HG02678 (cell line): Measurements from ENCODE around the gene GIGYF2.
"Not testable (repeated sequence)": the region's sequence is repeated elsewhere in the genome, so short reads cannot be mapped to it uniquely, and the experiment has no call there.

Source experiments
- ATAC-seq: cut with Tn5 transposase; IDR thresholded peaks from one replicate; pipeline ENCODE4 v1.9.1; 2021; ENCODE audit warnings: mild to moderate bottlenecking, moderate library complexity; ENCODE audit not compliant: unreplicated experiment

GIGYF2 gene, protein sequence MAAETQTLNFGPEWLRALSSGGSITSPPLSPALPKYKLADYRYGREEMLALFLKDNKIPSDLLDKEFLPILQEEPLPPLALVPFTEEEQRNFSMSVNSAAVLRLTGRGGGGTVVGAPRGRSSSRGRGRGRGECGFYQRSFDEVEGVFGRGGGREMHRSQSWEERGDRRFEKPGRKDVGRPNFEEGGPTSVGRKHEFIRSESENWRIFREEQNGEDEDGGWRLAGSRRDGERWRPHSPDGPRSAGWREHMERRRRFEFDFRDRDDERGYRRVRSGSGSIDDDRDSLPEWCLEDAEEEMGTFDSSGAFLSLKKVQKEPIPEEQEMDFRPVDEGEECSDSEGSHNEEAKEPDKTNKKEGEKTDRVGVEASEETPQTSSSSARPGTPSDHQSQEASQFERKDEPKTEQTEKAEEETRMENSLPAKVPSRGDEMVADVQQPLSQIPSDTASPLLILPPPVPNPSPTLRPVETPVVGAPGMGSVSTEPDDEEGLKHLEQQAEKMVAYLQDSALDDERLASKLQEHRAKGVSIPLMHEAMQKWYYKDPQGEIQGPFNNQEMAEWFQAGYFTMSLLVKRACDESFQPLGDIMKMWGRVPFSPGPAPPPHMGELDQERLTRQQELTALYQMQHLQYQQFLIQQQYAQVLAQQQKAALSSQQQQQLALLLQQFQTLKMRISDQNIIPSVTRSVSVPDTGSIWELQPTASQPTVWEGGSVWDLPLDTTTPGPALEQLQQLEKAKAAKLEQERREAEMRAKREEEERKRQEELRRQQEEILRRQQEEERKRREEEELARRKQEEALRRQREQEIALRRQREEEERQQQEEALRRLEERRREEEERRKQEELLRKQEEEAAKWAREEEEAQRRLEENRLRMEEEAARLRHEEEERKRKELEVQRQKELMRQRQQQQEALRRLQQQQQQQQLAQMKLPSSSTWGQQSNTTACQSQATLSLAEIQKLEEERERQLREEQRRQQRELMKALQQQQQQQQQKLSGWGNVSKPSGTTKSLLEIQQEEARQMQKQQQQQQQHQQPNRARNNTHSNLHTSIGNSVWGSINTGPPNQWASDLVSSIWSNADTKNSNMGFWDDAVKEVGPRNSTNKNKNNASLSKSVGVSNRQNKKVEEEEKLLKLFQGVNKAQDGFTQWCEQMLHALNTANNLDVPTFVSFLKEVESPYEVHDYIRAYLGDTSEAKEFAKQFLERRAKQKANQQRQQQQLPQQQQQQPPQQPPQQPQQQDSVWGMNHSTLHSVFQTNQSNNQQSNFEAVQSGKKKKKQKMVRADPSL (N-terminal part only)

DNA sequence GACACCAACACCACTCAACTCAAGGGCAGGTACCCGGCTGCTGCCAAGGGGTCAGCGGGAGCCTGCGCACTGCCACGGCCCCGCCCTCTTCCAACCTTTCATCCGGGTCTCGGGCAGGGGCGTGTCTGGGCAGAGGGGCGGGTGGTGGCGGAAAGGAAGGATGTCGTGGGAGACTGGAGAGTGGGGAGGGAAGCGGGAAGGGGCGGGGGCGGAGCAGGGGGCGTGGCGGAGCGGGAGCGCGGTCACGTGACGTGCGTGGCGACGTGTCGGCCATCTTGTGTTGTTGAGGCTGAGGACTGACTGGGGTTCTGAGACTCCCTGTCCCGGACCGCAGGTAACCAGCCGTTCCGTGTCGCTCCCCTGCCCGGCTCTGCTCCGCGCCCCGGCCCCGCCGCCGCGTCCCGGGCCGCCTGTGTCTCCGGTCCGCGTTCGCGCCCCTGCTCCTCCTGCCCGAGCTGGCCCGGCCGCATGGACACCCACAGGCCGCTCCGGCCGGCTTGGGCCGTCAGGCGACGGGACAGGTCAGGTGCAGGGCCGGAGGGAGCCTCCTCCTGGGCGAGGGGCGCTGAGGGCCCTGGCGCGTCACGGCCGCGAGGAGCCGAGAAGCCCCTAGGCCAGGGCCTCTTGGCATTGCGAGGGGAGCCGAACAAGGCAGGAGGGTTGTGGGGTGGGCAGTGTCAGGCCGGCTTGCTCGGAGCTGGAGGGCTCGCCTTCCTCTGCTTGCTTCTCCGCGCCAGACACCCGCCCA is at the start of gene GIGYF2:
Gene GIGYF2, plus strand, starts transcription at position 273 of the 748 bp plus-strand sequence. CDS start 37,867 bp downstream, outside the sequence.
- ATAC-seq: peak; percentile 81

DNA sequence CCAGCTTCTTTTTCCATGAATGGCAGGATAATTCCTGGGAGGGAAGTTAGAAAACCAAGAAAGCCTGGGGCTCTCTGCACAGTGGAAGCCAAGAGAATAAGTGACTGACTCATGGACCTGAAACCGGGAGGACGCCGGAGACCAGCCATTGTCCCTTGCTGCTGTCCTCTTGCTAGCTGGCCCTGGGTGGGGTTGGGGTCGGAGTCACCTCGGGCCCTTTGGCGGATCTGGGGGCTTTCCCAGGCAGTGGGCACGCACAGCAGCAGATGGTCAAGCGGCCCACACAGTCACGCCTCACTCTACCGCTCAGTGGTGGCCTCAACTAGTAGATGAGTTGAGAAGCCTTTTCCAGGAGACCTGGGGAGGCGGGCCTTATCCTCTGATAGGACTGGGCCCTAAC is 48.1 kb upstream of the GIGYF2 start:
- ATAC-seq: no peak

DNA sequence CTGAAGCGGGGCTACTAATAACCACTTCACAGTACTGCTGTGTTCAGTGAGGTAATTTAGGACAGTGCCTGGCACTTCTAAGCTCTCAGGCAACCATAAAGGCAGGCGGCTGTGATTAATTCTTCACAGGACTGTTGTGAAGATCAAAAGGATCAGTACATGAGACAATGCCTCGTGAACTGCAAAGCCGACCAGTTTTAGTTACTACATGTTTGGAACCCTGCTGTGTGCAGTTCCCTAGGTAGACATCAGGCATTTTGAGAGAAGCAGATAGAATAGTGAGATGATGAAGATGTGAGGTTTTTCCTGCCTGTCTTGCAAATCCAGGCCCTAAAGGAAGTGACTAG is 44.7 kb upstream of the GIGYF2 start:
- no peak for ATAC-seq

DNA sequence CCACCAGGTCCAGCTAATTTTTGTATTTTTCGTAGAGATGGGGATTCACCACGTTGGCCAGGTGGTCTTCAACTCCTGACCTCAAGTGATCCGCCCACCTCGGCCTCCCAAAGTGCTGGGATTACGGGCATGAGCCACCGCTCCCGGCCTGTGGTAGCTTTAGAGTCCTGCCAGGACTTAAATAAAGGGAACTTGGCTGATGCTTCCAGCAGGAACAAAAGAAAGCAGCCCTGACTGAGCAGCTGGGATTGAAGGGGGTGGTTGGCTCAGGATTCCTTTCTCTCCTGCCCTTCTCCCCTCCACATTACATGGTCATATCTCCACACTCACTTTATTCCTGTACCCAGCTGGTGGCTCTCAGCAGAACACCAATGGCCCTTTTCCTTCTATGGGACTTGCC is 43.7 kb upstream of the GIGYF2 start:
- no peak for ATAC-seq

DNA sequence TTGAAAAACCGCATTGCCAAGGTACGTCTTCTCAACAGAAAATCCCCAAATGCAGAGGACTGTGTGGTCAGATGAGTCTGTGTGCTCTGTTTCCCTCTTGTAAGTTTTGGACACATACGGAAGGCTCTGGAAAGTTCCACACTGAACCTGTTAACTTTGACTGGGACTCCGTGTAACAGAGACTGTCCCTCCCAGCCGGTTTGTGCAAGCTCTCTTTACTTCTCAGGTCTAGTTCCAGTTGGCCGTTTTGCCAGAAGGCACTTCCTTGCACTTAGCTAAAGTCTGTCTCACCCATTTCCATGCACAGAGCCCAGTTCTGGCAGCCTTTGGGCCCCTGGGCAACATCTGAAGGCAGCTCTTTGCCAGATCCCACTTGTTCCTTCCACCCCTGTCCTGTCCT is 41.7 kb upstream of the GIGYF2 start:
- ATAC-seq: no peak

DNA sequence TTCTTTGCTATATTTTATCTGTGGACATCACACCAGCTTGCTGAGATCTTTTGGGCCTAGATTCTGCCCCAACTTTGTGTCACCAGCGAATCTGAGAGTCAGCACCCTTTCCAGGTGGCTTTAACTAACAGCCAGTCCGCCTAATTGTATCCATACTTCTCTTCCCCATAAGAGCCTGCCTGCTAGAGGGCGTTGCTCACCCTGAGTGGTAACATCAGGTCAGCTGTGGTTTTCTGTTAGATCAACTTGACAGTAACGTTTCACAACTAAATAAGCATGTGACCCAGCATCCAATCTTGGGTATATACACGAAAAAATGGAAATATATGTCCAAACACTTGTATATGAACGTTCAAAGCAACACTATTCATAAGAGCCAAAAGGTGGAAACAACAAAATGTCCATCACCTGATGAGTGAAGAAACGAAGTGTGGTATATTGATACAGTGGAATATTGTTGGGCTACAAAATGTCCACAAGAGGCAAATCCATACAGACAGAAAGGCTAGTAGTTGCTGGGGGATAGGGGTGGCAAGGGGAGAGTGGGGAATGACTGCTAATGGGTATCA is 38.8 kb upstream of the GIGYF2 start:
- ATAC-seq: no peak

DNA sequence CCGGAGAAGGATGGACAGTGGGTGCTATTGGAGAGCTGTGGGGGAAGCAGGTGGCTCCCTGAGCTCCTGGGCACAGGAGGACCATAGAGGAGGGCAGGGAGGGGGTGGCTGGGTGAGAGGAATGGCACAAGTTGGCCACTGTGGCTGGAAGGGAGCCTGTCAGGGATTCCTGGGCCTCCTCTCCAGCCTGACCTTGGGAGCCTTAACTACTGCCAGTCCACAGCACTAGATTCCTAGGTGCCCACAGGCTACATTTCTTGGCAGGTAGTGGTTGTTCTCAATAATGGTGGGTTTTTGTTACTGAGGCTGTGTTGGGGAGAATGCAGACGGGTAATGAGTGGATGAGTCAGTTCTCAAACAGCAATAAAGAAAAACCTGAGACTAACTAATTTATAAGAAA is 37.8 kb upstream of the GIGYF2 start:
- ATAC-seq: no peak

DNA sequence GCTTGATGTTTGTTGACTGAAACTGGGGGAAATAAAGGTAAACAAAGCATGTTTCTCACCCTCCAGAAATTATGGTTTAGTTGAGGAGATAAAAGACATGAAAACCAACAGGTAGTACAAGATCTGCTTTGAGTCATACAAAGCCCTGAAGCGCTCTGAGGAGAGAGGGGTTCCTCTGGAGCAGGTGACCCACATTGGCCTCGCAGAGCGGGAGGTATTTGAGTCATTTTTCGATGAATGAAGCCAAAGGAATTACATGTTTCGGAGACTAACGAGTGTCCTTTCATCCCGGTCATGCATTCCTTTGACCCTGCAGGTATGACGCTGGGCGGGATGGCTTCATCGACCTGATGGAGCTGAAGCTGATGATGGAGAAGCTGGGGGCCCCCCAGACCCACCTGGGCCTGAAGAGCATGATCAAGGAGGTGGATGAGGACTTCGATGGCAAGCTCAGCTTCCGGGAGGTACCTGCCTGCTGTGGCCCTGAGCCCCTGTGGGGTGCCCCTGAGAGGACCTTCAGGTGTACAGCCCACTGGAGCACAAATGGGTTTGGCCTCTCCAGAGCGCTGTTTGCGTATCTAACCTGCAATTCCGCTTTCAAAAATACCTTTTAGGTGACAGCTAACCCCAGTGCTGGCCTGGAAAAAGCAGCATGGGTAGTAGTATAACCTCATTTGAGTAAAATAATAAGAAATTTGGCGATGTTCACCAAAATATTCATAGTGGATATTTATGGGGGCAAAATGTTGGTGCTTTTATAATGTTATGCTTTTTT is 34.5 kb upstream of the GIGYF2 start:
- no peak for ATAC-seq

DNA sequence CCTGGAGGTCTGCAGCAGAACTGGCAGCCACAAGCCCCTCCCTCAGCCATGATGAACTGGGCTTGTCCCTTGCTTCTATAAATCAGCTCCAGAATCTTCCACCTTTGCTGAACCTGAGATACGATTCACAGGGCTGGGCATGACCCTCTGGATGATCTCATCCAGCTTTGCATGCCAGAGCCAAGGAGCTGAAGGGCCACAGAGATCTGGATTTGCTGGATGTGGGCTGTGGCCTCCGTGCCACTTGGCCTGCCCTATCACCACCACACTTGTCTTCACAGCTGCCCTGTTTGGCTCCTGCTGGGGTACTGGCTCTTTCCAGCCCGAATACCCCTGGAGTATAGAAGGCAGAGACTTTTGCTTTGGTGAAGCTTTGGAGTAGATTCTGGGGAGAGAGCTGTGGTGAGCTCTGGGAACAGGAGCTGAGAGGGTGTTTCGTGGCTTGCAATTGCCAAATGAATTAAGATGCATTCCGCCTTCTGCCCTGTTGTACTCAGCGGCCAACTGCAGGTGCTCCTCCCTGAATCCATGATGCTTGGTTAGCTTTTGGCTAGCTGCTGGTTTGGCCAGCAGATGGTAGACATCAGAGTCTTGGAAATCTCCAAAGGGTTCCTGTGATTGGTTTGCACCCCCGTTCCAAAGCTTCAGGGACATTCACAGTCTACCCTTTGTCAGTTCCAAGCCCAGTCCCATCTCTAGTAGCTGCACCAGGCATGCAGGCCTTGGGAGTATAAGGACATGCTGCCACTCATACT is 30.9 kb upstream of the GIGYF2 start:
- ATAC-seq: no peak

DNA sequence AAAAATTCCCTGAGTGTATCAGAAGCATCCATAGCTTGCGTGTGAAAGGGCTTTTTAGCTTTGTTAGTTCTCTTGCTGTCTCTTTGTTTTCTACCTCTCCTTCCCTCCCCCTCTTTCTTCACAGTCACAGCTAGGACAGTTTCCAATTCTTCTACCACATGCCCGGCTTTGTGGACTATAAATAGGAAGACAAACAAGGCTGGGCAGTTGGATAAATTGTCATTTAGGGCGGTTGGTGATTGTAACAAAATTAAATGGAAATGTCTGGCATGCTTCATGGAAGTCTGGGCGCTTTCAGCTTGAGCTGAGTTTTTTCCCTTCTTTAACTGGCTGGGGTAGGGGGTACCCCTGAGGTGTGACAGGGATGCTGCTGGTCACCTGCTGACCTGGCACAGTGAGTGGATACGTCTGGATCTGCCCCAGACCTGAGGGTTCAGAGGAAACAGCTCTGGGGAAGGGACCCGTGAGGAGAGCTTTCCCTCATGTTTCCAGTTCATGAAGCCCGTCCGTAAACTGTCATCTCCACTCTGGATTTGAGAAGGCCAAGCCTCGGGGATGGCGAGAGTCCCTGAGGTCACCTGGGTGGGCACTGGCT is 29.0 kb upstream of the GIGYF2 start:
- no peak for ATAC-seq

DNA sequence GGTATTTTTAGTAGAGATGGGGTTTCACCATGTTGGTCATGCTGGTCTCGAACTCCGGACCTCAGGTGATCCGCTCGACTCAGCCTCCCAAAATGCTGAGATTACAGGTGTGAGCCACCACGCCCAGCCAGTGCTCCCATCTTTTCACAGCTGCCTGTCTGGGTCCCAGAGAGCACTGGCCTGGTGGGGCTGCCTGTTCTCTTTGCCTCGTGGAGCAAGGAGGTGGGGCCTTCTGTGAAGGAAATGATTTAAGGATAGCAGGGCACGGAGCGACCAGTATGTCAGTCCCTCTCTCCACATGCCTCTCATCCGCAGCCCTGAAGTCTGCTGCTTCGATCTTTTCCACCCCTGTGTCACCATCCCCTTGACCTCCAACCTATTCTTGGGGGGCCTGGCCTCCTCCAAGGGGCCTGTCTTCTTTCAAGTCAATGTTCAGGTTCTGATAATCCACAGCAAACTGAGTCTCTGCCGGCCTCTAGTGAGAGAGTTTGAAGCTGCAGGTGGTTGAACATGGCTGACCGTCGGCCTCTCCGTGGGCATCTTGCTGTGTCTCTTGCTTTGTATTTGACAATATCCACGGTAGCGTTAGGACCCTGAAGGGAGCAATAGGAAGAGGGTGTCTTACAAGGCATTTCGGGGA is 28.2 kb upstream of the GIGYF2 start:
- no peak for ATAC-seq

DNA sequence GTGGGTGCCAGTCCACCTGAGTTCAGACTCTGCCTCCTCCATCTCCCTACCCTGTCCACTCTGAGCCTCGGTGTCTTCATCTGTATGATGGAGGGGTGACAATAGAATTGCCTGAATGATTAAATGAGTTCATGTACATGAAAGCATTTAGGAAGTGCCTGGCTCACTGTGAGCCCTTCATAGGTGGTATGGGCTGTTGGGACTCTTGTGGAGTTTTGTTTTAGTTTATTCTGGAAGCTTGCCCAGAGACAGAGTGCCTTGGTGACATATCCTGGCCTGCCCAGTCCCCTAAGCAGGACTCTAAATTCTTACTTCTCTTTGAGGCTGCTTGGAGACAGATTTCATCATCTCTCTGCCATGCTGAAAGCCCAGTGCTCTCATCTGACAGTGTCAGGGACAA is 24.5 kb upstream of the GIGYF2 start:
- no peak for ATAC-seq

DNA sequence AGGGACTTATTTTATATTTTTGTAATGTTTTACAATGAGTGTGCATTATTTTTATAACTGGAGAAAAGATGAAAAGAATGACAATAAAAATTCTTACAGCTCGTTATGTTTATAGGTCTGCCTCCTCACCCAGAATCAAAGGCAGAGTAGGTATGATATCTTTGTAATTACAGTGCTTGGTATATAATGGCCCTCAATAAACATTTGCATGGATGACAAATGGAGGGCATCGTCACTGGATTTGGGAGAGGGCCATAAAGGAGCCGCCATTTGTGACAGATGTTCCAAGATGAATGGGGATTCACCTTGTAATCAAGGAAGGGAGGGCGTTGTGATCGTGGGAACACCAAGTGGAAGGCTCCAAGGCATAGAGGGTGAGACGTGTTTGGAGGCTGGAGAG is 22.6 kb upstream of the GIGYF2 start:
- no peak for ATAC-seq

DNA sequence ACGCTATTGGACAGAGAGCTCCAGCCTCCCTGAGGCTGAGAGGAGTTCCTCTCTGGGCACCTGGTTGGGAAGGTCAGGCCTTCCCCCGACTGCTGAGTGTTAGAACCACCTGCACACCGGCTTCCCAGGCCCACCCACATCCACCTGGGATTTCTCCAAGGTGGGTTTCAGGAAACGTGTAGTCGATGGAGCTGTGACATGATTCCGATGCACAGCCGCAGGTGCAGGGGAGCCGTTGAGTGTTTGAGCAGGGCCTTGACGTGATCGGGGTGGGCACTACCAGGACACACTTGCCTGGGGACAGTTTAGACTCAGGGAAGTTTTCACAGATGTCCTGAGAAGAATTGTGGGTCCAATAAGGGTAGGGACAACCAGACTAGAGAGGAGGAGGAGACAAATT is 21.8 kb upstream of the GIGYF2 start:
- ATAC-seq: no peak

DNA sequence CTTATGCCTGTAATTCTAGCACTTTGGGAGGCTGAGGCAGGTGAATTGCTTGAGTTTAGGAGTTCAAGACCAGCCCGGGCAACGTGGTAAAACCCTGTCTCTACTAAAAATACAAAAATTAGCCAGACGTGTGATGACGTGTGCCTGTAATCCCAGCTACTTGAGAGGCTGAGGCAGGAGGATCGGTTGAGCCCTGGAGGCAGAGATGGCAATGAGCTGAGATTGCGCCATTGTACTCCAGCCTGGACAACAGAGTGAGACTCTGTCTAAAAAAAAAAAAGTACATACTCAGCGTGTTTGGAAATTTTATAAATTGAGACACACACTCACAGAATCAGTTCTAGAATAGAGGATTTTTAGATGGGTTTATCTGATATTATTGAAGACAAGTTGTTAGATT is 17.1 kb upstream of the GIGYF2 start:
- ATAC-seq: no peak

DNA sequence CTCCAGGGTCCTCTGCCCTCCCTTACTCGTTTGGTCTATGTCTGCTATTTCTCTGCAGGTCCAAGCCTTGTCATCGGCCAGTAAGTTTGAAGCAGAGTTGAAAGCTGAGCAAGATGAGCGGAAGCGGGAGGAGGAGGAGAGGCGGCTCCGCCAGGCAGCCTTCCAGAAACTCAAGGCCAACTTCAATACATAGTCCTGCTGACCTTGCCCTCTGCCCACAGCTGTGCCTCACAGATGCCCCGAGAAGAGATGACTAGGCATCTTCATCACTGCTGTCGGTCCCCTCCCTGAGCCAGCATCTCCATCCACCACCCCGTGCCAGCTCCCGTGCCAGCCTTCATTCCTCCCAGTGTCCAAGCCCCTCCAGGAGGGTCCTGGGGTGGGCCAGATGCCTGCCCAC is 15.6 kb upstream of the GIGYF2 start:
- ATAC-seq: no peak

DNA sequence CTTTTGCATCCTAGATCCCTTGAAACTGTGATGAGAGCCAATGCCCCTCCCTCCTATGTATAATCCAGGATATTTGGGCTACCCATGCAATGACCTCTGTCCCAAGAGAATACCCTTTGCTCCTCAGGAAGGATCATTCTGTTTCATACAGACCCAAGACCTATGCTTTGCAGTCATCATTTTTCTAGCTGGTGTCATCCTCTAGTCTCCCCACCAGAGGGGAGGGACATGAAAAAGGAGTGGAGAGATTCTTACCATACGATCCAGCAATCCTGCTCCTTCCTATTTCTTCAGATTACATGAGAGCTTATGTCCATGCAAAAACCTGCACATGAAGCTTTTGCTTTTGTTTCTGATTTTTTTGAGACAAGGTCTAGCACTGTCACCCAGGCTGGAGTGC is 13.8 kb upstream of the GIGYF2 start:
- no peak for ATAC-seq

DNA sequence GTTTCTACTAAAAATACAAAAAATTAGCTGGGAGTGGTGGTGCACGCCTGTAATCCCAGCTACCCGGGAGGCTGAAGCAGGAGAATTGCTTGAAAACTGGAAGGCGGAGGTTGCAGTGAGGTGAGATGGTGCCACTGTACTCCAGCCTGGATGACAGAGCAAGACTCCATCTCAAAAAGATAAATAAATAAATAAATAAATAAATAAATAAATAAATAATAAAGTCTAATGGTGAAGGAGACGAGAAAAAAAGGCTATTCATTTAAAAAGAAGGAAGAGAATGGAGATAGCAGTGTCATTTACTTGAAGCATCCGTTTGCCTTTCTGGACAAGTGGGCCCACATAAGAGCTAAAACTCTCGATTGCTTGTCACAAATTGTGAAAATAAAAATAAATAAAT is 11.7 kb upstream of the GIGYF2 start:
- ATAC-seq: not testable (repeated sequence)
